Measurements from ENCODE around the gene MICOS13. TPM values are rescaled to one million over a fixed set of nuclear protein-coding genes. Genes with fewer than 3 reads are reported as not detected.

The MICOS13 gene
- 49.5 to 70.9 TPM (median 63.4 TPM) in 5 replicates for total RNA-seq (2022; extraction: Qiagen RNA extraction)

GRCh38 chr19:5680437-5681368 lies at the start of gene MICOS13, which contains the start of gene HSD11B1L:
Gene MICOS13, minus strand, starts transcription at chr19:5680516. Its CDS starts 30 bp downstream, at chr19:5680486.
Gene HSD11B1L, plus strand, starts transcription at chr19:5681027. Its CDS starts 3,806 bp downstream, at chr19:5684833.

GRCh38 chr19:5719961-5720790 lies 39.9 kb upstream of the MICOS13 start, which contains the start of the genes CATSPERD and LONP1:
Gene CATSPERD, plus strand, starts transcription at chr19:5720637. Its CDS starts 101 bp downstream, at chr19:5720738.
Gene LONP1, minus strand, starts transcription at chr19:5720146. Its CDS starts 14 bp downstream, at chr19:5720132.

GRCh38 chr19:5690125-5690954 lies 10.0 kb upstream of the MICOS13 start, which contains the start of gene RPL36:
Gene RPL36, plus strand, starts transcription at chr19:5690295. Its CDS starts 213 bp downstream, at chr19:5690508.

Other genes starting within 250 kb of the MICOS13 start
- gene ZNRF4, start 225.1 kb downstream of the MICOS13 start, total RNA-seq (2022; extraction: Qiagen RNA extraction), result not detected in 5 replicates
- gene TINCR, start 112.6 kb downstream of the MICOS13 start, total RNA-seq (2022; extraction: Qiagen RNA extraction), result 1.9 to 3.2 TPM (median 2.2 TPM) in 5 replicates
- 23.3 to 45.0 TPM (median 37.3 TPM) in 5 replicates for gene SAFB2, start 57.7 kb downstream of the MICOS13 start, total RNA-seq (2022; extraction: Qiagen RNA extraction)
- gene SAFB, start 57.4 kb downstream of the MICOS13 start, total RNA-seq (2022; extraction: Qiagen RNA extraction), result 48.8 to 67.2 TPM (median 62.4 TPM) in 5 replicates
- 2.8 to 4.4 TPM (median 3.4 TPM) in 5 replicates for gene HSD11B1L, start 511 bp upstream of the MICOS13 start, total RNA-seq (2022; extraction: Qiagen RNA extraction)
- gene RPL36, start 9.8 kb upstream of the MICOS13 start, total RNA-seq (2022; extraction: Qiagen RNA extraction), result 694 to 907 TPM (median 711 TPM) in 5 replicates
- gene LONP1, start 39.6 kb upstream of the MICOS13 start, total RNA-seq (2022; extraction: Qiagen RNA extraction), result 42.7 to 65.3 TPM (median 62.4 TPM) in 5 replicates
- not detected in 5 replicates for gene CATSPERD, start 40.1 kb upstream of the MICOS13 start, total RNA-seq (2022; extraction: Qiagen RNA extraction)
- gene PRR22, start 104.2 kb upstream of the MICOS13 start, total RNA-seq (2022; extraction: Qiagen RNA extraction), result 1.6 to 2.7 TPM (median 2.1 TPM) in 5 replicates
- gene DUS3L, start 110.6 kb upstream of the MICOS13 start, total RNA-seq (2022; extraction: Qiagen RNA extraction), result 22.3 to 34.2 TPM (median 33.0 TPM) in 5 replicates
- 0.46 to 1.8 TPM (median 1.3 TPM) in 5 replicates for gene NRTN, start 124.6 kb upstream of the MICOS13 start, total RNA-seq (2022; extraction: Qiagen RNA extraction)
- gene FUT6, start 159.2 kb upstream of the MICOS13 start, total RNA-seq (2022; extraction: Qiagen RNA extraction), result 0.11 TPM in 1 of 5 replicates, not detected in the others
- gene FUT3, start 170.9 kb upstream of the MICOS13 start, total RNA-seq (2022; extraction: Qiagen RNA extraction), result 0.07 to 0.11 TPM in 2 of 5 replicates, not detected in the others
- gene FUT5, start 190.0 kb upstream of the MICOS13 start, total RNA-seq (2022; extraction: Qiagen RNA extraction), result not detected in 5 replicates
- 215 to 274 TPM (median 268 TPM) in 5 replicates for gene NDUFA11, start 223.3 kb upstream of the MICOS13 start, total RNA-seq (2022; extraction: Qiagen RNA extraction)
- gene VMAC, start 224.4 kb upstream of the MICOS13 start, total RNA-seq (2022; extraction: Qiagen RNA extraction), result 0.24 to 0.59 TPM (median 0.51 TPM) in 5 replicates
- 0.68 to 1.9 TPM (median 1.7 TPM) in 5 replicates for gene CAPS, start 233.7 kb upstream of the MICOS13 start, total RNA-seq (2022; extraction: Qiagen RNA extraction)